H1 (cell line): ENCODE results near the gene BNIP5. TPM values are rescaled to one million over a fixed set of nuclear protein-coding genes. Genes with fewer than 3 reads are reported as not detected.

Experiments
- CTCF ChIA-PET: fragments of 300-600 bp; sonication (Branson Sonifier 250); formaldehyde crosslinking; loops from one replicate; lab custom pipeline; 2021; ENCODE audit not compliant: partially characterized antibody; lab: Charles Lee
- POLR2A ChIA-PET: fragments of 300-600 bp; sonication (Branson Sonifier 250); formaldehyde crosslinking; loops from one replicate; lab custom pipeline; 2021; ENCODE audit warnings: inconsistent platforms; ENCODE audit not compliant: partially characterized antibody; lab: Charles Lee
- DNase-seq, 2 experiments: peaks; one replicate each; pipeline versions ENCODE4 v3.0.0 to v3.0.0-alpha.2; 2010 to 2022; ENCODE audit warnings: low spot score in 2 of 2, low read depth in 1 of 2, mixed read lengths in 1 of 2
- FAIRE-seq: peaks from 2 replicates; lab custom pipeline; 2011; peaks lifted over from hg19 to GRCh38; lab: Jason Lieb, UNC
- H2AFZ ChIP-seq: 2 replicates; pipeline ENCODE4 v1.8.1; 2012; ENCODE audit warnings: low read length, inconsistent platforms
- H2AK5ac ChIP-seq: 2 replicates; pipeline ENCODE4 v1.6.1; 2013; ENCODE audit warnings: low read depth, low read length
- H2BK120ac ChIP-seq: replicated peaks from 2 replicates; pipeline ENCODE3; 2013; ENCODE audit warnings: low read depth, low read length, inconsistent platforms
- H2BK12ac ChIP-seq: 2 replicates; pipeline ENCODE4 v1.6.1; 2013; ENCODE audit warnings: low read depth, low read length
- H2BK15ac ChIP-seq: 2 replicates; pipeline ENCODE4 v1.6.1; 2013; ENCODE audit warnings: low read length
- H2BK20ac ChIP-seq: 2 replicates; pipeline ENCODE4 v1.6.1; 2013; ENCODE audit warnings: low read length
- H2BK5ac ChIP-seq: 2 replicates; pipeline ENCODE4 v1.6.1; 2013; ENCODE audit warnings: low read depth, low read length
- H3K14ac ChIP-seq: 2 replicates; pipeline ENCODE4 v1.6.1; 2013; ENCODE audit warnings: inconsistent platforms; ENCODE audit not compliant: insufficient read length
- H3K18ac ChIP-seq: 2 replicates; pipeline ENCODE4 v1.6.1; 2013; ENCODE audit warnings: low read length; ENCODE audit errors: extremely low read depth
- H3K23ac ChIP-seq: 2 replicates; pipeline ENCODE4 v1.6.1; 2013; ENCODE audit warnings: inconsistent platforms; ENCODE audit not compliant: insufficient read length
- H3K23me2 ChIP-seq: 2 replicates; pipeline ENCODE4 v1.6.1; 2013; ENCODE audit warnings: low read depth, low read length
- H3K27ac ChIP-seq: 2 replicates; pipeline ENCODE4 v1.6.1; 2011; ENCODE audit warnings: low read depth, low read length, inconsistent platforms
- H3K27me3 ChIP-seq, 4 experiments: replicated peaks in 1 of 4; 1 replicate in 1 of 4; 2 replicates in 3 of 4; pipeline versions ENCODE4 v1.6.1 to v1.8.1; 2011 to 2013; ENCODE audit warnings: low read length in 3 of 4, mild to moderate bottlenecking in 3 of 4, inconsistent platforms in 2 of 4, mixed read lengths in 2 of 4, moderate library complexity in 1 of 4; ENCODE audit not compliant: control insufficient read depth in 3 of 4, insufficient read depth in 3 of 4; ENCODE audit errors: extremely low read depth in 1 of 4
- H3K36me3 ChIP-seq, 4 experiments: 2 replicates each; pipeline versions ENCODE4 v1.6.1 to v1.8.1; 2011 to 2013; ENCODE audit warnings: mild to moderate bottlenecking in 4 of 4, low read length in 3 of 4, moderate library complexity in 2 of 4, control low read depth in 1 of 4, inconsistent platforms in 1 of 4; ENCODE audit not compliant: insufficient read depth in 4 of 4, control insufficient read depth in 2 of 4
- H3K4ac ChIP-seq: replicated peaks from 2 replicates; pipeline ENCODE3; 2013; ENCODE audit warnings: low read length, low read depth, mixed read lengths, inconsistent platforms; ENCODE audit not compliant: insufficient read length
- H3K4me1 ChIP-seq, 4 experiments: replicated peaks in 1 of 4; 1 replicate in 1 of 4; 2 replicates in 3 of 4; pipeline versions ENCODE4 v1.6.1 to v1.8.1; 2011 to 2013; ENCODE audit warnings: low read length in 3 of 4, inconsistent platforms in 2 of 4, mixed read lengths in 1 of 4; ENCODE audit not compliant: insufficient read depth in 4 of 4, control insufficient read depth in 3 of 4
- H3K4me2 ChIP-seq, 2 experiments: 2 replicates each; pipeline versions ENCODE4 v1.6.1 to v1.8.1; 2011 to 2013; ENCODE audit warnings: low read depth in 2 of 2, low read length in 2 of 2, control low read depth in 1 of 2, inconsistent platforms in 1 of 2, mild to moderate bottlenecking in 1 of 2; ENCODE audit not compliant: insufficient read depth in 1 of 2
- H3K4me3 ChIP-seq, 4 experiments: fragments of 200-600, 300-600 bp in 1 of 4; sonication (generic), shearing (Covaris generic), sonication (Bioruptor Twin) in 1 of 4; 2 replicates each; pipeline versions ENCODE4 v1.5.1 to v1.8.1; 2011 to 2016; ENCODE audit warnings: low read length in 4 of 4, low read depth in 3 of 4, control low read depth in 2 of 4, inconsistent platforms in 2 of 4, mild to moderate bottlenecking in 2 of 4, mixed read lengths in 1 of 4, moderate library complexity in 1 of 4; ENCODE audit not compliant: insufficient read depth in 2 of 4; ENCODE audit errors: extremely low read depth in 1 of 4
- H3K56ac ChIP-seq: replicated peaks from 2 replicates; pipeline ENCODE3; 2013; ENCODE audit warnings: low read depth, mild to moderate bottlenecking, mixed read lengths, low read length, inconsistent platforms; ENCODE audit not compliant: insufficient read length
- H3K79me1 ChIP-seq: 2 replicates; pipeline ENCODE4 v1.6.1; 2013; ENCODE audit warnings: low read depth, low read length, control low read depth
- H3K79me2 ChIP-seq, 2 experiments: 2 replicates each; pipeline versions ENCODE4 v1.6.1 to v1.8.1; 2012 to 2013; ENCODE audit warnings: low read length in 2 of 2, mild to moderate bottlenecking in 2 of 2, inconsistent platforms in 1 of 2; ENCODE audit not compliant: insufficient read depth in 2 of 2, control insufficient read depth in 1 of 2
- H3K9ac ChIP-seq, 4 experiments: replicated peaks in 1 of 4; 1 replicate in 1 of 4; 2 replicates in 3 of 4; pipeline versions ENCODE4 v1.6.1 to v1.8.1; 2011 to 2013; ENCODE audit warnings: low read depth in 3 of 4, low read length in 3 of 4, control low read depth in 2 of 4, mild to moderate bottlenecking in 2 of 4, moderate library complexity in 2 of 4, inconsistent platforms in 1 of 4; ENCODE audit errors: extremely low read depth in 1 of 4
- H3K9me3 ChIP-seq, 2 experiments: 2 replicates each; pipeline versions ENCODE4 v1.6.1 to v1.8.1; 2012 to 2013; ENCODE audit warnings: mild to moderate bottlenecking in 2 of 2, moderate library complexity in 2 of 2, control low read depth in 1 of 2, inconsistent platforms in 1 of 2, low read depth in 1 of 2, low read length in 1 of 2, mixed read lengths in 1 of 2; ENCODE audit not compliant: insufficient read depth in 2 of 2
- H4K20me1 ChIP-seq, 2 experiments: replicated peaks in 1 of 2; 2 replicates each; pipeline versions ENCODE3 to v1.8.1; 2011 to 2013; ENCODE audit warnings: inconsistent platforms in 2 of 2, low read length in 2 of 2, mild to moderate bottlenecking in 1 of 2; ENCODE audit not compliant: insufficient read depth in 2 of 2, control insufficient read depth in 1 of 2
- H4K5ac ChIP-seq: 2 replicates; pipeline ENCODE4 v1.6.1; 2013; ENCODE audit warnings: low read length, low read depth, mixed read lengths, inconsistent platforms; ENCODE audit not compliant: insufficient read length
- H4K8ac ChIP-seq: 2 replicates; pipeline ENCODE4 v1.8.0; 2013; ENCODE audit warnings: mild to moderate bottlenecking, moderate library complexity, low read length, inconsistent platforms; ENCODE audit not compliant: insufficient read depth; ENCODE audit errors: extremely low read depth
- H4K91ac ChIP-seq: replicated peaks from 2 replicates; pipeline ENCODE3; 2013; ENCODE audit warnings: low read length, mixed read lengths, inconsistent platforms; ENCODE audit not compliant: insufficient read length
- BACH1 ChIP-seq: IDR thresholded peaks from 2 replicates; pipeline ENCODE4 v1.6.1; 2012; ENCODE audit warnings: low read length, improper control_type of control experiment
- CREB1 ChIP-seq: IDR thresholded peaks from 2 replicates; pipeline ENCODE4 v1.6.1; 2012; ENCODE audit warnings: inconsistent platforms
- CTBP2 ChIP-seq: IDR thresholded peaks from 2 replicates; pipeline ENCODE4 v1.7.0; 2011; ENCODE audit warnings: borderline replicate concordance, mild to moderate bottlenecking, moderate library complexity, mixed read lengths, low read length; ENCODE audit not compliant: insufficient read depth, insufficient read length
- E2F6 ChIP-seq: IDR thresholded peaks from 2 replicates; pipeline ENCODE4 v1.6.1; 2012; ENCODE audit warnings: inconsistent platforms
- EP300 ChIP-seq, 2 experiments: IDR thresholded peaks; 1 replicate in 1 of 2; 2 replicates in 1 of 2; pipeline ENCODE4 v1.6.1; 2011 to 2012; ENCODE audit warnings: low read depth in 2 of 2, low read length in 2 of 2, mild to moderate bottlenecking in 2 of 2, borderline replicate concordance in 1 of 2, inconsistent platforms in 1 of 2, moderate library complexity in 1 of 2
- EZH2 ChIP-seq: fragments of 200-600 bp; sonication (generic); IDR thresholded peaks from 2 replicates; pipeline ENCODE4 v1.7.1; 2012; ENCODE audit warnings: low read depth, mild to moderate bottlenecking, moderate library complexity, low read length, inconsistent platforms; ENCODE audit not compliant: severe bottlenecking
- GABPA ChIP-seq: IDR thresholded peaks from 2 replicates; pipeline ENCODE4 v1.6.1; 2011; ENCODE audit warnings: mild to moderate bottlenecking, low read length, moderate library complexity, borderline replicate concordance; ENCODE audit not compliant: insufficient read depth
- HDAC2 ChIP-seq, 2 experiments: fragments of 300-600 bp in 1 of 2; sonication (generic) in 1 of 2; IDR thresholded peaks; 2 replicates each; pipeline ENCODE4 v1.6.1; 2011 to 2012; ENCODE audit warnings: low read depth in 2 of 2, low read length in 2 of 2, mild to moderate bottlenecking in 2 of 2, moderate library complexity in 2 of 2, borderline replicate concordance in 1 of 2, inconsistent platforms in 1 of 2
- MAX ChIP-seq: IDR thresholded peaks from 2 replicates; pipeline ENCODE4 v1.6.1; 2012; ENCODE audit warnings: inconsistent platforms
- RBBP5 ChIP-seq: IDR thresholded peaks from 2 replicates; pipeline ENCODE4 v1.7.1; 2012; ENCODE audit warnings: low read depth, mild to moderate bottlenecking, inconsistent platforms, low read length, moderate library complexity, borderline replicate concordance
- TBP ChIP-seq: IDR thresholded peaks from 2 replicates; pipeline ENCODE4 v1.6.1; 2011; ENCODE audit warnings: low read depth, low read length, improper control_type of control experiment
- WGBS, 2 experiments: shearing (Covaris generic) in 1 of 2; methylation state at CpG; one replicate each; pipeline versions ENCODE4 v1.1.6 to v1.1.7; 2013 to 2015; ENCODE audit warnings: low lambda C conversion rate in 2 of 2, mixed read lengths in 2 of 2, inconsistent platforms in 1 of 2, low coverage in 1 of 2, missing lambda C conversion rate in 1 of 2; ENCODE audit not compliant: insufficient replicate concordance in 2 of 2, insufficient coverage in 1 of 2, insufficient read length in 1 of 2; ENCODE audit errors: extremely low coverage in 1 of 2, missing lambda C conversion rate in 1 of 2; 5-methylcytosine and 5-hydroxymethylcytosine counted together
- polyA plus RNA-seq, 7 experiments: library from polyadenylated mRNA; depleted of rRNA in 3 of 7; stranded (reverse) in 5 of 7; unstranded in 2 of 7; fragments of >200 nt in 5 of 7; fragments of 200-250 nt in 2 of 7; gene quantifications; 1 replicate in 5 of 7; 2 replicates in 1 of 7; 4 replicates in 1 of 7; pipeline versions ENCODE4 v1.2.1 to v1.2.3, GENCODE V29; 2011 to 2013; ENCODE audit warnings: missing spikeins in 2 of 7, mixed read lengths in 2 of 7
- total RNA-seq: library from RNA; stranded (reverse); fragmentation: NEBNext Ultra II Directional; extraction: Animal tissue kit (Norgen Biotek cat#: 25700); gene quantifications from 2 replicates; pipeline ENCODE4 v1.2.1, GENCODE V29; 2021

The BNIP5 gene
- total and polyA plus RNA-seq, 2 of the 8 experiments (the other 6 are each of a cell fraction or from before 2014, with no cell fraction given): not detected

GRCh38 chr6:36285187-36285671 lies 51.5 kb downstream of the BNIP5 start:
- H3K14ac ChIP-seq: no peak overlapping the region
- H3K9me3 ChIP-seq: no peaks in the 10 kb centered on the region
- POLR2A ChIA-PET: no interaction called here
- no peak overlapping the region for H3K4ac ChIP-seq
- no peak overlapping the region for H2AFZ ChIP-seq
- CTCF ChIA-PET: interaction anchor here (0.6 to 8.7 kb wide), 5 partner anchors 11 to 119 kb away, joined by 3 to 93 read pairs (median 6); no protein-coding TSS in a partner anchor
- H4K8ac ChIP-seq: peak overlapping the region; percentile 29; the same call in 1 of the 2 replicates
- H2BK120ac ChIP-seq: no peak overlapping the region
- 0 out of 7 replicates have a peak, but pooled peaks cover 0 to 3% (median 0%) of the 10 kb centered on the region in 4 experiments for H3K27me3 ChIP-seq
- no peaks in the 10 kb centered on the region for H4K20me1 ChIP-seq
- peaks cover 0 to 7% (median 3%) of the 10 kb centered on the region in 4 experiments; a peak in 5 of 7 replicates for H3K4me1 ChIP-seq
- no peak overlapping the region for H3K4me3 ChIP-seq
- no peak overlapping the region for H3K23ac ChIP-seq
- no peak overlapping the region for H3K9ac ChIP-seq
- no peak overlapping the region for H3K27ac ChIP-seq
- no peaks in the 10 kb centered on the region for H3K79me1 ChIP-seq
- peaks cover 2% of the 10 kb centered on the region; the same call in 1 of the 2 replicates for H3K23me2 ChIP-seq
- FAIRE-seq (no peak), DNase-seq (peak; percentile 19 to 79)
- H3K18ac ChIP-seq: no peak overlapping the region
- no peak overlapping the region for H2BK15ac ChIP-seq
- H2BK5ac ChIP-seq: no peak overlapping the region
- WGBS, 2 experiments: 28% methylated on average over 25 of the region's 26 CpGs; no CpG with 5 or more reads in 1 of the 2 experiments
- no peak overlapping the region for H3K56ac ChIP-seq
- no peaks in the 10 kb centered on the region for H3K79me2 ChIP-seq
- no peaks in the 10 kb centered on the region for H3K36me3 ChIP-seq
- no peak overlapping the region; a peak in 1 of 4 replicates for H3K4me2 ChIP-seq
- no peak overlapping the region for H2BK20ac ChIP-seq
- H2BK12ac ChIP-seq: no peak overlapping the region
- no peak overlapping the region for H2AK5ac ChIP-seq
- H4K5ac ChIP-seq: no peak overlapping the region
- no peak overlapping the region for H4K91ac ChIP-seq
- no peak for TF ChIP-seq TBP
- no peak for TF ChIP-seq GABPA
- TF ChIP-seq EZH2: no peak
- TF ChIP-seq MAX: peak; percentile 60
- no peak for TF ChIP-seq EP300 (IDR thresholded peaks at IDR 0.05; ENCODE audit: borderline replicate concordance in 1 of 2, low read depth in 2 of 2, low read length in 2 of 2)
- TF ChIP-seq CREB1: no peak
- no peak for TF ChIP-seq RBBP5
- no peak for TF ChIP-seq CTBP2
- no peak for TF ChIP-seq HDAC2 (IDR thresholded peaks at IDR 0.05; ENCODE audit: borderline replicate concordance in 1 of 2, low read depth in 2 of 2, low read length in 2 of 2)
- TF ChIP-seq BACH1: no peak
- TF ChIP-seq E2F6: peak; percentile 71
